Osteoblast (primary cell): ENCODE results near the gene CXXC5. TPM values are rescaled to one million over a fixed set of nuclear protein-coding genes. Genes with fewer than 3 reads are reported as not detected.

ENCODE experiments used
- DNase-seq: peaks from one replicate; pipeline ENCODE4 v3.0.0; 2011; ENCODE audit warnings: low spot score, mixed read lengths; ENCODE audit not compliant: insufficient read length; ENCODE audit errors: missing footprints
- H2AFZ ChIP-seq: 2 replicates; pipeline ENCODE4 v1.6.0; 2011; ENCODE audit warnings: mild to moderate bottlenecking, low read length
- H3K27ac ChIP-seq: 2 replicates; pipeline ENCODE4 v1.5.1; 2011; ENCODE audit warnings: mild to moderate bottlenecking, low read depth, low read length, moderate library complexity
- H3K27me3 ChIP-seq: 2 replicates; pipeline ENCODE4 v1.6.0; 2012; ENCODE audit warnings: mild to moderate bottlenecking, control low read depth, inconsistent platforms, low read length, moderate library complexity; ENCODE audit not compliant: insufficient read depth
- H3K36me3 ChIP-seq: 2 replicates; pipeline ENCODE4 v1.5.1; 2011; ENCODE audit warnings: mild to moderate bottlenecking, low read length, control low read depth, moderate library complexity; ENCODE audit not compliant: insufficient read depth
- H3K4me1 ChIP-seq: 2 replicates; pipeline ENCODE4 v1.5.1; 2011; ENCODE audit warnings: mild to moderate bottlenecking, low read length, control low read depth, moderate library complexity; ENCODE audit not compliant: insufficient read depth
- H3K4me2 ChIP-seq: 2 replicates; pipeline ENCODE4 v1.6.0; 2011; ENCODE audit warnings: mild to moderate bottlenecking, low read length; ENCODE audit not compliant: insufficient read depth
- H3K4me3 ChIP-seq: fragments of 200-600 bp; sonication (generic); 3 replicates; pipeline ENCODE4 v1.5.1; 2012; ENCODE audit warnings: mild to moderate bottlenecking, low read length, inconsistent platforms; ENCODE audit not compliant: insufficient read depth
- H3K79me2 ChIP-seq: 2 replicates; pipeline ENCODE4 v1.6.0; 2012; ENCODE audit warnings: mild to moderate bottlenecking, low read length, control low read depth, inconsistent platforms; ENCODE audit not compliant: insufficient read depth
- H3K9me3 ChIP-seq: 2 replicates; pipeline ENCODE4 v1.5.1; 2011; ENCODE audit warnings: low read depth, low read length, control low read depth
- H4K20me1 ChIP-seq: 2 replicates; pipeline ENCODE4 v1.6.0; 2012; ENCODE audit warnings: mild to moderate bottlenecking, low read length, control low read depth; ENCODE audit not compliant: insufficient read depth
- total RNA-seq: library from RNA; depleted of rRNA; stranded (reverse); fragments of >200 nt; gene quantifications from 2 replicates; pipeline ENCODE4 v1.2.3, GENCODE V29; 2012
- TF ChIP-seq, protein P1 (sequence below): IDR thresholded peaks from 2 replicates; pipeline ENCODE4 v1.5.1; 2011; ENCODE audit warnings: mild to moderate bottlenecking, low read depth, low read length, moderate library complexity; ENCODE audit errors: extremely low read depth

The CXXC5 gene
- total RNA-seq, 1 donor, result 186 TPM

DNA sequence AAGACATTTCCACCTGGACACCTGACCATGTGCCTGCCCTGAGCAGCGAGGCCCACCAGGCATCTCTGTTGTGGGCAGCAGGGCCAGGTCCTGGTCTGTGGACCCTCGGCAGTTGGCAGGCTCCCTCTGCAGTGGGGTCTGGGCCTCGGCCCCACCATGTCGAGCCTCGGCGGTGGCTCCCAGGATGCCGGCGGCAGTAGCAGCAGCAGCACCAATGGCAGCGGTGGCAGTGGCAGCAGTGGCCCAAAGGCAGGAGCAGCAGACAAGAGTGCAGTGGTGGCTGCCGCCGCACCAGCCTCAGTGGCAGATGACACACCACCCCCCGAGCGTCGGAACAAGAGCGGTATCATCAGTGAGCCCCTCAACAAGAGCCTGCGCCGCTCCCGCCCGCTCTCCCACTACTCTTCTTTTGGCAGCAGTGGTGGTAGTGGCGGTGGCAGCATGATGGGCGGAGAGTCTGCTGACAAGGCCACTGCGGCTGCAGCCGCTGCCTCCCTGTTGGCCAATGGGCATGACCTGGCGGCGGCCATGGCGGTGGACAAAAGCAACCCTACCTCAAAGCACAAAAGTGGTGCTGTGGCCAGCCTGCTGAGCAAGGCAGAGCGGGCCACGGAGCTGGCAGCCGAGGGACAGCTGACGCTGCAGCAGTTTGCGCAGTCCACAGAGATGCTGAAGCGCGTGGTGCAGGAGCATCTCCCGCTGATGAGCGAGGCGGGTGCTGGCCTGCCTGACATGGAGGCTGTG, 32.4 kb downstream of the CXXC5 start:
- H3K4me3 ChIP-seq, result no peak overlapping the region
- H2AFZ ChIP-seq, result no peak overlapping the region
- no peaks in the 10 kb centered on the region for H3K27me3 ChIP-seq
- H3K4me2 ChIP-seq, result no peak overlapping the region
- H3K27ac ChIP-seq, result no peak overlapping the region
- TF ChIP-seq, protein P1, sequence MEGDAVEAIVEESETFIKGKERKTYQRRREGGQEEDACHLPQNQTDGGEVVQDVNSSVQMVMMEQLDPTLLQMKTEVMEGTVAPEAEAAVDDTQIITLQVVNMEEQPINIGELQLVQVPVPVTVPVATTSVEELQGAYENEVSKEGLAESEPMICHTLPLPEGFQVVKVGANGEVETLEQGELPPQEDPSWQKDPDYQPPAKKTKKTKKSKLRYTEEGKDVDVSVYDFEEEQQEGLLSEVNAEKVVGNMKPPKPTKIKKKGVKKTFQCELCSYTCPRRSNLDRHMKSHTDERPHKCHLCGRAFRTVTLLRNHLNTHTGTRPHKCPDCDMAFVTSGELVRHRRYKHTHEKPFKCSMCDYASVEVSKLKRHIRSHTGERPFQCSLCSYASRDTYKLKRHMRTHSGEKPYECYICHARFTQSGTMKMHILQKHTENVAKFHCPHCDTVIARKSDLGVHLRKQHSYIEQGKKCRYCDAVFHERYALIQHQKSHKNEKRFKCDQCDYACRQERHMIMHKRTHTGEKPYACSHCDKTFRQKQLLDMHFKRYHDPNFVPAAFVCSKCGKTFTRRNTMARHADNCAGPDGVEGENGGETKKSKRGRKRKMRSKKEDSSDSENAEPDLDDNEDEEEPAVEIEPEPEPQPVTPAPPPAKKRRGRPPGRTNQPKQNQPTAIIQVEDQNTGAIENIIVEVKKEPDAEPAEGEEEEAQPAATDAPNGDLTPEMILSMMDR, result no peak
- peaks cover 94% of the 10 kb centered on the region for H3K79me2 ChIP-seq
- peaks cover 29% of the 10 kb centered on the region for H3K4me1 ChIP-seq
- peaks cover 60% of the 10 kb centered on the region for H3K36me3 ChIP-seq
- no peak for DNase-seq
- H4K20me1 ChIP-seq, result peaks cover 74% of the 10 kb centered on the region
- H3K9me3 ChIP-seq, result no peaks in the 10 kb centered on the region

DNA sequence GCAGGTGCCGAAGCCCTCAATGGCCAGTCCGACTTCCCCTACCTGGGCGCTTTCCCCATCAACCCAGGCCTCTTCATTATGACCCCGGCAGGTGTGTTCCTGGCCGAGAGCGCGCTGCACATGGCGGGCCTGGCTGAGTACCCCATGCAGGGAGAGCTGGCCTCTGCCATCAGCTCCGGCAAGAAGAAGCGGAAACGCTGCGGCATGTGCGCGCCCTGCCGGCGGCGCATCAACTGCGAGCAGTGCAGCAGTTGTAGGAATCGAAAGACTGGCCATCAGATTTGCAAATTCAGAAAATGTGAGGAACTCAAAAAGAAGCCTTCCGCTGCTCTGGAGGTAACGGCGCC, 32.9 kb downstream of the CXXC5 start:
- H3K27ac ChIP-seq, result no peak overlapping the region
- H4K20me1 ChIP-seq, result peaks cover 74% of the 10 kb centered on the region
- peaks cover 29% of the 10 kb centered on the region for H3K4me1 ChIP-seq
- TF ChIP-seq, protein P1, result no peak
- H3K27me3 ChIP-seq, result no peaks in the 10 kb centered on the region
- no peaks in the 10 kb centered on the region for H3K9me3 ChIP-seq
- no peak overlapping the region for H2AFZ ChIP-seq
- no peak overlapping the region for H3K4me3 ChIP-seq
- H3K4me2 ChIP-seq, result no peak overlapping the region
- H3K36me3 ChIP-seq, result peaks cover 64% of the 10 kb centered on the region
- DNase-seq, result no peak
- peaks cover 95% of the 10 kb centered on the region for H3K79me2 ChIP-seq

DNA sequence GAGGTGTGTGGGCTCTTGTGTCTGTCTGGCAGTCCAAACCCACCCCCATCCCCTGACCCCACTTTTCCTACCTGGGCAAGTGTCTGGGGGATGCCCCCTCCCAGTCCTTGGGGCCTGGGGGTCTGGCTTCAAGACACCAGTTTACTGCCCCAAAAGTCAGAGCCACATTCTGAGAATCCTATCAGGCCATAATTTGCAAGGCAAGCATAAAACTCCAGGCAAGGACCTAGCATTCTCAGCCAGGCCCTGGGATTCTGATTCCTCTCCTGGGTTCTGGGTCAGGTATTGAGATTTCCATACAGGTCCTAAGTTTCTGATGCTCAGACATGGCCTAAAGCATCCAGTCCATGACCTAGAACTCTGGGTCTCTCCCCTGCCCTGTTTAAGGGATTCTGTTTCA, 33.3 kb downstream of the CXXC5 start:
- Histone ChIP-seq H3K4me2 (no peak overlapping the region), H3K9me3 (no peaks in the 10 kb centered on the region), H3K27ac (no peak overlapping the region), H2AFZ (no peak overlapping the region), H3K27me3 (no peaks in the 10 kb centered on the region), H4K20me1 (peaks cover 76% of the 10 kb centered on the region), H3K79me2 (peaks cover 97% of the 10 kb centered on the region), H3K4me3 (no peak overlapping the region), H3K4me1 (peaks cover 29% of the 10 kb centered on the region), H3K36me3 (peaks cover 68% of the 10 kb centered on the region)
- no peak for DNase-seq
- TF ChIP-seq, protein P1, result no peak

DNA sequence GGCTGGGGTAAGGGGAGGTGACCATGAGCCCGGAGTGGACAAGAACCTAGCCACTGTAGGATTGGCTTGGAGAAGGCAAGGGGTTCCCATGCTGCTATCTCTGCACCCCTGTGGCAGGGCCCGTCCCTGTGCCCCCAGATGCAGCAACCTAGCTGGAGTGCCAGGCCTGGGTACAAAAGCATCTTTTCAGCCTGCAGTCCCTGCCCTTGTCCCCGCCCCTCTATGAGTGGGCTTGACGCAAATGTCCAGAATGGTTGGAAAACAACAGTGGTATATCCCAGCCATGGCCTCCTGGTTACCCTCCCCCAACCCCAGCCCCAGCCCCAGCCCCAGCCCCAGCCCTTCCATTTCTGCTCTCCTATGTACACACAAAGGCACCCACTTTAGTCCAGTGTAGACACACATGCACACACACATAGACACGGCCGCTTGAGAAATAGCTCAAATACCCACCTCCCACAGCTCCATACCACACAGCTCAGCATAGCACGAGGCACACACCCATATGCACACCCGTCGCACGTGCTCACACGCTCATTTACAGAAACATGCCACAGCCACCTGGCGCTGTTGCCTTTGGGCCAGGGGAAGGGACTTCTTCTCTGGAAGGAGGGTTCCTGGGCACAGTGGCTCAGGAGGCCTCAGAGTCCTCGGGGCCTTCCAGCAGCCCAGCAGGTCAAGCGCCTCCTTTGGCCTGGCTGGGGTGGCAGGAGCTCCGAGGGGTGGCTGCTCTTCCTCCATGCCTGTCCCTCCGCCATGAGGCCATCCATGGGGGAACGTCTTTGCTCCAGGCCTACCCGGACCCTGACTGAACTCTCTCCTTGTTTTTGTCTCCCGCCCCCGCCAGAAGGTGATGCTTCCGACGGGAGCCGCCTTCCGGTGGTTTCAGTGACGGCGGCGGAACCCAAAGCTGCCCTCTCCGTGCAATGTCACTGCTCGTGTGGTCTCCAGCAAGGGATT, 34.1 kb downstream of the CXXC5 start:
- no peaks in the 10 kb centered on the region for H3K9me3 ChIP-seq
- H4K20me1 ChIP-seq, result peaks cover 74% of the 10 kb centered on the region
- H3K4me3 ChIP-seq, result no peak overlapping the region
- H3K36me3 ChIP-seq, result peaks cover 73% of the 10 kb centered on the region
- H2AFZ ChIP-seq, result no peak overlapping the region
- H3K27me3 ChIP-seq, result no peaks in the 10 kb centered on the region
- TF ChIP-seq, protein P1, result no peak
- DNase-seq, result no peak
- H3K4me2 ChIP-seq, result no peak overlapping the region
- H3K27ac ChIP-seq, result no peak overlapping the region
- peaks cover 97% of the 10 kb centered on the region for H3K79me2 ChIP-seq
- peaks cover 24% of the 10 kb centered on the region for H3K4me1 ChIP-seq
